Tibial nerve (tissue), 3 donors: ENCODE data around the gene USP30.

Source experiments
- POLR2A ChIP-seq, 2 donors: fragments of 450-650 bp; IDR thresholded peaks; one replicate each; pipeline ENCODE4 v1.6.1; 2017; ENCODE audit warnings: antibody characterized with exemption in 2 of 2, mild to moderate bottlenecking in 2 of 2, moderate library complexity in 2 of 2
- TF ChIP-seq, protein P1 (sequence below), 5 experiments: fragments of 200-600 bp in 3 of 5; fragments of 450-650 bp in 2 of 5; sonication (generic) in 3 of 5; IDR thresholded peaks; one replicate each; pipeline ENCODE4 v1.5.1; 2016 to 2019; ENCODE audit warnings: antibody characterized with exemption in 5 of 5, mild to moderate bottlenecking in 3 of 5, moderate library complexity in 2 of 5

GRCh38 chr12:109069307-109070271 lies 17.2 kb downstream of the USP30 start:
- TF ChIP-seq, protein P1, sequence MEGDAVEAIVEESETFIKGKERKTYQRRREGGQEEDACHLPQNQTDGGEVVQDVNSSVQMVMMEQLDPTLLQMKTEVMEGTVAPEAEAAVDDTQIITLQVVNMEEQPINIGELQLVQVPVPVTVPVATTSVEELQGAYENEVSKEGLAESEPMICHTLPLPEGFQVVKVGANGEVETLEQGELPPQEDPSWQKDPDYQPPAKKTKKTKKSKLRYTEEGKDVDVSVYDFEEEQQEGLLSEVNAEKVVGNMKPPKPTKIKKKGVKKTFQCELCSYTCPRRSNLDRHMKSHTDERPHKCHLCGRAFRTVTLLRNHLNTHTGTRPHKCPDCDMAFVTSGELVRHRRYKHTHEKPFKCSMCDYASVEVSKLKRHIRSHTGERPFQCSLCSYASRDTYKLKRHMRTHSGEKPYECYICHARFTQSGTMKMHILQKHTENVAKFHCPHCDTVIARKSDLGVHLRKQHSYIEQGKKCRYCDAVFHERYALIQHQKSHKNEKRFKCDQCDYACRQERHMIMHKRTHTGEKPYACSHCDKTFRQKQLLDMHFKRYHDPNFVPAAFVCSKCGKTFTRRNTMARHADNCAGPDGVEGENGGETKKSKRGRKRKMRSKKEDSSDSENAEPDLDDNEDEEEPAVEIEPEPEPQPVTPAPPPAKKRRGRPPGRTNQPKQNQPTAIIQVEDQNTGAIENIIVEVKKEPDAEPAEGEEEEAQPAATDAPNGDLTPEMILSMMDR (IDR thresholded peaks at IDR 0.05) = no peak
- TF ChIP-seq POLR2A (IDR thresholded peaks at IDR 0.05) = no peak
